GM23248 (cell line): ENCODE data around the gene RIMS4. TPM values are rescaled to one million over a fixed set of nuclear protein-coding genes. Genes with fewer than 3 reads are reported as not detected.

Experiments
- DNase-seq: peaks from one replicate; pipeline ENCODE4 v3.0.0-alpha.2; 2015
- H2AFZ ChIP-seq: fragments of 200-600 bp; sonication (generic); 2 replicates; pipeline ENCODE4 v1.6.1; 2016; ENCODE audit warnings: antibody characterized with exemption
- H3F3A ChIP-seq: fragments of 200-600 bp; sonication (generic); 2 replicates; pipeline ENCODE4 v1.6.1; 2016; ENCODE audit warnings: mild to moderate bottlenecking, antibody characterized with exemption, mixed run types; ENCODE audit not compliant: insufficient read depth
- H3K27ac ChIP-seq: fragments of 200-600 bp; sonication (generic); 2 replicates; pipeline ENCODE4 v1.5.1; 2016; ENCODE audit warnings: mild to moderate bottlenecking
- H3K27me3 ChIP-seq: fragments of 200-600 bp; sonication (generic); replicated peaks from 2 replicates; pipeline ENCODE4 v1.6.1; 2016; ENCODE audit warnings: mild to moderate bottlenecking; ENCODE audit not compliant: insufficient read depth
- H3K36me3 ChIP-seq: fragments of 200-600 bp; sonication (generic); 2 replicates; pipeline ENCODE4 v1.6.1; 2016; ENCODE audit warnings: low read depth, mild to moderate bottlenecking
- H3K4me1 ChIP-seq: fragments of 200-600 bp; sonication (generic); 2 replicates; pipeline ENCODE4 v1.6.1; 2016; ENCODE audit warnings: mild to moderate bottlenecking; ENCODE audit not compliant: insufficient read depth
- H3K4me2 ChIP-seq: fragments of 200-600 bp; sonication (generic); one replicate; pipeline ENCODE4 v1.6.1; 2016; ENCODE audit warnings: mild to moderate bottlenecking; ENCODE audit not compliant: unreplicated experiment
- H3K4me3 ChIP-seq: fragments of 200-600 bp; sonication (generic); 2 replicates; pipeline ENCODE4 v1.5.1; 2016; ENCODE audit warnings: mild to moderate bottlenecking
- H3K79me2 ChIP-seq: fragments of 200-600 bp; sonication (generic); 2 replicates; pipeline ENCODE4 v1.6.1; 2016; ENCODE audit warnings: mild to moderate bottlenecking; ENCODE audit not compliant: insufficient read depth
- H3K9ac ChIP-seq: fragments of 200-600 bp; sonication (generic); 2 replicates; pipeline ENCODE4 v1.6.1; 2016; ENCODE audit warnings: mild to moderate bottlenecking
- H3K9me2 ChIP-seq: fragments of 200-600 bp; sonication (generic); 2 replicates; pipeline ENCODE4 v1.6.1; 2016; ENCODE audit warnings: mixed run types, mild to moderate bottlenecking, moderate library complexity; ENCODE audit not compliant: insufficient read depth
- H3K9me3 ChIP-seq: fragments of 200-600 bp; sonication (generic); one replicate; pipeline ENCODE4 v1.6.1; 2017; ENCODE audit warnings: low read depth
- H4K20me1 ChIP-seq: fragments of 200-600 bp; sonication (generic); 2 replicates; pipeline ENCODE4 v1.6.0; 2016; ENCODE audit not compliant: insufficient read depth
- EZH2 ChIP-seq: fragments of 200-600 bp; sonication (generic); IDR thresholded peaks from 2 replicates; pipeline ENCODE4 v1.6.1; 2018; ENCODE audit warnings: antibody characterized with exemption, mild to moderate bottlenecking; ENCODE audit not compliant: insufficient read depth, poor library complexity, severe bottlenecking
- EZH2phosphoT487 ChIP-seq: fragments of 200-600 bp; sonication (generic); IDR thresholded peaks from 2 replicates; pipeline ENCODE4 v1.6.1; 2018; ENCODE audit warnings: antibody characterized with exemption, moderate library complexity, mild to moderate bottlenecking, low read depth; ENCODE audit not compliant: insufficient read depth
- WGBS, 2 experiments: methylation state at CpG; one replicate each; pipeline ENCODE4 v1.1.6; 2015 to 2017; ENCODE audit warnings: low lambda C conversion rate in 2 of 2, low coverage in 1 of 2; ENCODE audit errors: missing lambda C conversion rate in 2 of 2; 5-methylcytosine and 5-hydroxymethylcytosine counted together
- in situ Hi-C: fragments of 300-500 bp; cut with MboI; formaldehyde crosslinking; loops from 2 replicates; pipeline ENCODE4 v1.15.0; 2020
- polyA plus RNA-seq: library from polyadenylated mRNA; unstranded; fragments of >200 nt; fragmentation: Nextera tagmentation; extraction: Ambion mirVana; gene quantifications from 2 replicates; pipeline ENCODE4 v1.2.1, GENCODE V29; 2016
- total RNA-seq: library from RNA; depleted of rRNA; stranded (reverse); fragments of >200 nt; shearing (Covaris generic); gene quantifications from 2 replicates; pipeline ENCODE4 v1.2.3, GENCODE V29; 2014

The RIMS4 gene
- total and polyA plus RNA-seq, 2 experiments from 2014 or later = 0.22 TPM; not detected in 1

- Histone ChIP-seq H3K27ac (no peak overlapping the region), H3K79me2 (no peaks in the 10 kb centered on the region), H3K36me3 (no peaks in the 10 kb centered on the region), H3K9me3 (no peaks in the 10 kb centered on the region), H4K20me1 (no peaks in the 10 kb centered on the region), H3K27me3 (peaks cover 15% of the 10 kb centered on the region), H3K4me2 (no peak overlapping the region), H3K4me1 (no peaks in the 10 kb centered on the region), H2AFZ (no peak overlapping the region), H3K9me2 (no peaks in the 10 kb centered on the region), H3F3A (no peaks in the 10 kb centered on the region), H3K4me3 (no peak overlapping the region), H3K9ac (no peak overlapping the region)
- in situ Hi-C loops = no loop called here
- DNase-seq = no peak
- TF ChIP-seq EZH2 (no peak), EZH2phosphoT487 (no peak)
- WGBS, 2 experiments = 71 to 74% methylated on average over 17 of the region's 18 CpGs
Observed at GRCh38 chr20:44756011-44756688, 54.2 kb downstream of the RIMS4 start.

GRCh38 chr20:44754554-44754953, 55.8 kb downstream of the RIMS4 start:
- H3K79me2 ChIP-seq = no peaks in the 10 kb centered on the region
- no peak overlapping the region for H3K4me2 ChIP-seq
- H2AFZ ChIP-seq = no peak overlapping the region
- H3K9me3 ChIP-seq = no peaks in the 10 kb centered on the region
- TF ChIP-seq EZH2 (no peak), EZH2phosphoT487 (no peak)
- H3K27me3 ChIP-seq = peaks cover 12% of the 10 kb centered on the region
- H3F3A ChIP-seq = no peaks in the 10 kb centered on the region
- DNase-seq = no peak
- no peaks in the 10 kb centered on the region for H3K36me3 ChIP-seq
- no peak overlapping the region for H3K9ac ChIP-seq
- H3K9me2 ChIP-seq = no peaks in the 10 kb centered on the region
- no peak overlapping the region for H3K27ac ChIP-seq
- in situ Hi-C loops = no loop called here
- 47 to 48% methylated on average over 7 of the region's 7 CpGs for WGBS, 2 experiments
- H3K4me1 ChIP-seq = no peaks in the 10 kb centered on the region
- H3K4me3 ChIP-seq = no peak overlapping the region
- no peaks in the 10 kb centered on the region for H4K20me1 ChIP-seq

GRCh38 chr20:44752099-44752931, 58.0 kb downstream of the RIMS4 start:
- Histone ChIP-seq H3K4me3 (no peak overlapping the region), H3K27me3 (peaks cover 9% of the 10 kb centered on the region), H3K9me3 (no peaks in the 10 kb centered on the region), H2AFZ (no peak overlapping the region), H3K4me2 (no peak overlapping the region), H4K20me1 (no peaks in the 10 kb centered on the region), H3K27ac (no peak overlapping the region), H3K79me2 (no peaks in the 10 kb centered on the region), H3F3A (no peaks in the 10 kb centered on the region), H3K9me2 (no peaks in the 10 kb centered on the region), H3K9ac (no peak overlapping the region), H3K4me1 (no peaks in the 10 kb centered on the region), H3K36me3 (no peaks in the 10 kb centered on the region)
- WGBS, 2 experiments = 54 to 58% methylated on average over 17 of the region's 17 CpGs
- DNase-seq = no peak
- in situ Hi-C loops = no loop called here
- TF ChIP-seq EZH2phosphoT487 (no peak), EZH2 (no peak)

- WGBS, 2 experiments = 67 to 73% methylated on average over 64 to 73 of the region's 73 CpGs
- H3K27me3 ChIP-seq = peaks cover 9% of the 10 kb centered on the region
- no peak overlapping the region for H3K27ac ChIP-seq
- DNase-seq = no peak
- no peak overlapping the region for H3K9ac ChIP-seq
- in situ Hi-C loops = no loop called here
- H3F3A ChIP-seq = no peaks in the 10 kb centered on the region
- no peak for TF ChIP-seq EZH2
- TF ChIP-seq EZH2phosphoT487 = no peak
- no peak overlapping the region for H2AFZ ChIP-seq
- no peaks in the 10 kb centered on the region for H3K4me1 ChIP-seq
- no peak overlapping the region for H3K4me2 ChIP-seq
- no peaks in the 10 kb centered on the region for H3K36me3 ChIP-seq
- no peaks in the 10 kb centered on the region for H3K9me3 ChIP-seq
- H3K4me3 ChIP-seq = no peak overlapping the region
- H3K9me2 ChIP-seq = no peaks in the 10 kb centered on the region
- no peaks in the 10 kb centered on the region for H4K20me1 ChIP-seq
- no peaks in the 10 kb centered on the region for H3K79me2 ChIP-seq
Observed at GRCh38 chr20:44750081-44750805, 60.1 kb downstream of the RIMS4 start.
